ENCODE results near the gene PPP1R14B.

PPP1R14B gene

GRCh38 chr11:64246871-64247728 lies at the start of gene PPP1R14B:
TSS of gene PPP1R14B (minus strand) at chr11:64246943. CDS start at chr11:64246673, 270 bp downstream.
- peaks cover 47% of the 10 kb centered on the region for H3K4me1 Mint-ChIP-seq
- no peaks in the 10 kb centered on the region for H3K9me3 Mint-ChIP-seq
- peak within 1 kb of the TSS; percentile 93 for H3K27ac Mint-ChIP-seq (ENCODE audit: low read depth)

GRCh38 chr11:64296236-64296635 lies 49.5 kb upstream of the PPP1R14B start:
- no peak for DNase-seq (ENCODE audit: low spot score in 2 of 2)
- Mint-ChIP-seq H3K9me3 (no peaks in the 10 kb centered on the region), H3K4me1 (peaks cover 17% of the 10 kb centered on the region), H3K36me3 (ENCODE audit: insufficient read depth) (peaks cover 1% of the 10 kb centered on the region), H3K27me3 (peaks cover 91% of the 10 kb centered on the region), H3K27ac (ENCODE audit: low read depth) (no peak overlapping the region), H3K4me3 (no peak overlapping the region)
- ATAC-seq (replicated peaks; ENCODE audit: extremely low read depth, poor library complexity, severe bottlenecking), result no peak

More at GRCh38 chr11:64246871-64247728, at the start of gene PPP1R14B:
- DNase-seq (ENCODE audit: low spot score in 2 of 2), result peak; percentile 53 to 56
- Mint-ChIP-seq H3K36me3 (ENCODE audit: insufficient read depth) (peaks cover 17% of the 10 kb centered on the region), H3K27me3 (no peaks in the 10 kb centered on the region), H3K4me3 (peak within 1 kb of the TSS; percentile 83)
- ATAC-seq (replicated peaks; ENCODE audit: extremely low read depth, poor library complexity, severe bottlenecking), result peak; percentile 52

GRCh38 chr11:64295760-64296159 lies 49.0 kb upstream of the PPP1R14B start:
- Mint-ChIP-seq H3K27ac (ENCODE audit: low read depth) (no peak overlapping the region), H3K4me3 (no peak overlapping the region), H3K9me3 (no peaks in the 10 kb centered on the region), H3K4me1 (peaks cover 17% of the 10 kb centered on the region), H3K27me3 (peaks cover 90% of the 10 kb centered on the region), H3K36me3 (ENCODE audit: insufficient read depth) (no peaks in the 10 kb centered on the region)
- ATAC-seq (replicated peaks; ENCODE audit: extremely low read depth, poor library complexity, severe bottlenecking) (no peak), DNase-seq (ENCODE audit: low spot score in 2 of 2) (no peak)

- peaks cover 12% of the 10 kb centered on the region for H3K4me1 Mint-ChIP-seq
- no peak overlapping the region for H3K27ac Mint-ChIP-seq (ENCODE audit: low read depth)
- DNase-seq (ENCODE audit: low spot score in 2 of 2), result no peak
- H3K27me3 Mint-ChIP-seq, result peaks cover 86% of the 10 kb centered on the region
- ATAC-seq (replicated peaks; ENCODE audit: extremely low read depth, poor library complexity, severe bottlenecking), result no peak
- no peak overlapping the region for H3K4me3 Mint-ChIP-seq
- H3K36me3 Mint-ChIP-seq (ENCODE audit: insufficient read depth), result no peaks in the 10 kb centered on the region
- no peaks in the 10 kb centered on the region for H3K9me3 Mint-ChIP-seq
Measured at GRCh38 chr11:64294774-64295173, 48.0 kb upstream of the PPP1R14B start.

- H3K27ac Mint-ChIP-seq (ENCODE audit: low read depth), result no peak overlapping the region
- peak overlapping the region; percentile 66 for H3K4me3 Mint-ChIP-seq
- peaks cover 65% of the 10 kb centered on the region for H3K27me3 Mint-ChIP-seq
- ATAC-seq (replicated peaks; ENCODE audit: extremely low read depth, poor library complexity, severe bottlenecking) (no peak), DNase-seq (ENCODE audit: low spot score in 2 of 2) (no peak)
- H3K36me3 Mint-ChIP-seq (ENCODE audit: insufficient read depth), result no peaks in the 10 kb centered on the region
- peaks cover 13% of the 10 kb centered on the region for H3K4me1 Mint-ChIP-seq
- no peaks in the 10 kb centered on the region for H3K9me3 Mint-ChIP-seq
Measured at GRCh38 chr11:64292460-64293254, 45.9 kb upstream of the PPP1R14B start.

- H3K27me3 Mint-ChIP-seq, result peaks cover 58% of the 10 kb centered on the region
- H3K9me3 Mint-ChIP-seq, result no peaks in the 10 kb centered on the region
- H3K4me1 Mint-ChIP-seq, result peaks cover 14% of the 10 kb centered on the region
- ATAC-seq (replicated peaks; ENCODE audit: extremely low read depth, poor library complexity, severe bottlenecking) (peak; percentile 48), DNase-seq (ENCODE audit: low spot score in 2 of 2) (no peak)
- no peak overlapping the region for H3K27ac Mint-ChIP-seq (ENCODE audit: low read depth)
- H3K36me3 Mint-ChIP-seq (ENCODE audit: insufficient read depth), result no peaks in the 10 kb centered on the region
- H3K4me3 Mint-ChIP-seq, result peak overlapping the region; percentile 66
Measured at GRCh38 chr11:64291752-64292459, 45.2 kb upstream of the PPP1R14B start.

- Mint-ChIP-seq H3K36me3 (ENCODE audit: insufficient read depth) (no peaks in the 10 kb centered on the region), H3K27ac (ENCODE audit: low read depth) (no peak within 1 kb of the TSS), H3K27me3 (peaks cover 52% of the 10 kb centered on the region), H3K4me3 (peak within 1 kb of the TSS; percentile 72), H3K9me3 (no peaks in the 10 kb centered on the region), H3K4me1 (peaks cover 20% of the 10 kb centered on the region)
- ATAC-seq (replicated peaks; ENCODE audit: extremely low read depth, poor library complexity, severe bottlenecking), result no peak
- DNase-seq (ENCODE audit: low spot score in 2 of 2), result no peak
Measured at GRCh38 chr11:64291262-64291751, 44.6 kb upstream of the PPP1R14B start, which contains the start of gene KCNK4. TSS of gene KCNK4 (plus strand) at chr11:64291302. CDS start at chr11:64293019, 1,717 bp downstream.

GRCh38 chr11:64290352-64291261 lies 43.9 kb upstream of the PPP1R14B start:
- no peak overlapping the region for H3K27ac Mint-ChIP-seq (ENCODE audit: low read depth)
- H3K9me3 Mint-ChIP-seq, result no peaks in the 10 kb centered on the region
- peak overlapping the region; percentile 72 for H3K4me3 Mint-ChIP-seq
- H3K36me3 Mint-ChIP-seq (ENCODE audit: insufficient read depth), result peaks cover 1% of the 10 kb centered on the region
- ATAC-seq (replicated peaks; ENCODE audit: extremely low read depth, poor library complexity, severe bottlenecking) (no peak), DNase-seq (ENCODE audit: low spot score in 2 of 2) (no peak)
- H3K27me3 Mint-ChIP-seq, result peaks cover 45% of the 10 kb centered on the region
- H3K4me1 Mint-ChIP-seq, result peaks cover 23% of the 10 kb centered on the region

- Mint-ChIP-seq H3K9me3 (no peaks in the 10 kb centered on the region), H3K4me3 (no peak overlapping the region), H3K27me3 (peaks cover 29% of the 10 kb centered on the region), H3K4me1 (peaks cover 25% of the 10 kb centered on the region), H3K36me3 (ENCODE audit: insufficient read depth) (peaks cover 6% of the 10 kb centered on the region), H3K27ac (ENCODE audit: low read depth) (no peak overlapping the region)
- DNase-seq (ENCODE audit: low spot score in 2 of 2) (no peak), ATAC-seq (replicated peaks; ENCODE audit: extremely low read depth, poor library complexity, severe bottlenecking) (no peak)
Measured at GRCh38 chr11:64289002-64289564, 42.3 kb upstream of the PPP1R14B start.

- peaks cover 6% of the 10 kb centered on the region for H3K36me3 Mint-ChIP-seq (ENCODE audit: insufficient read depth)
- H3K27me3 Mint-ChIP-seq, result peaks cover 22% of the 10 kb centered on the region
- DNase-seq (ENCODE audit: low spot score in 2 of 2) (no peak), ATAC-seq (replicated peaks; ENCODE audit: extremely low read depth, poor library complexity, severe bottlenecking) (no peak)
- H3K9me3 Mint-ChIP-seq, result no peaks in the 10 kb centered on the region
- peaks cover 29% of the 10 kb centered on the region for H3K4me1 Mint-ChIP-seq
- peak overlapping the region; percentile 23 for H3K4me3 Mint-ChIP-seq
- H3K27ac Mint-ChIP-seq (ENCODE audit: low read depth), result no peak overlapping the region
Measured at GRCh38 chr11:64288353-64288750, 41.6 kb upstream of the PPP1R14B start.

GRCh38 chr11:64287676-64288352 lies 41.1 kb upstream of the PPP1R14B start:
- no peak overlapping the region for H3K27ac Mint-ChIP-seq (ENCODE audit: low read depth)

More at GRCh38 chr11:64287676-64288352, 41.1 kb upstream of the PPP1R14B start:
- Mint-ChIP-seq H3K36me3 (ENCODE audit: insufficient read depth) (peaks cover 6% of the 10 kb centered on the region), H3K9me3 (no peaks in the 10 kb centered on the region), H3K4me1 (peaks cover 29% of the 10 kb centered on the region), H3K4me3 (peak overlapping the region; percentile 23), H3K27me3 (peaks cover 17% of the 10 kb centered on the region)
- ATAC-seq (replicated peaks; ENCODE audit: extremely low read depth, poor library complexity, severe bottlenecking) (no peak), DNase-seq (ENCODE audit: low spot score in 2 of 2) (no peak)
